H1 (cell line): ENCODE results near the gene EFHC1. TPM values are rescaled to one million over a fixed set of nuclear protein-coding genes. Genes with fewer than 3 reads are reported as not detected.

Experiments
- CTCF ChIA-PET: fragments of 300-600 bp; sonication (Branson Sonifier 250); formaldehyde crosslinking; loops from one replicate; lab custom pipeline; 2021; ENCODE audit not compliant: partially characterized antibody; lab: Charles Lee
- POLR2A ChIA-PET: fragments of 300-600 bp; sonication (Branson Sonifier 250); formaldehyde crosslinking; loops from one replicate; lab custom pipeline; 2021; ENCODE audit warnings: inconsistent platforms; ENCODE audit not compliant: partially characterized antibody; lab: Charles Lee
- DNase-seq, 2 experiments: peaks; one replicate each; pipeline versions ENCODE4 v3.0.0 to v3.0.0-alpha.2; 2010 to 2022; ENCODE audit warnings: low spot score in 2 of 2, low read depth in 1 of 2, mixed read lengths in 1 of 2
- FAIRE-seq: peaks from 2 replicates; lab custom pipeline; 2011; peaks lifted over from hg19 to GRCh38; lab: Jason Lieb, UNC
- H2AFZ ChIP-seq: 2 replicates; pipeline ENCODE4 v1.8.1; 2012; ENCODE audit warnings: low read length, inconsistent platforms
- H2AK5ac ChIP-seq: 2 replicates; pipeline ENCODE4 v1.6.1; 2013; ENCODE audit warnings: low read depth, low read length
- H2BK120ac ChIP-seq: replicated peaks from 2 replicates; pipeline ENCODE3; 2013; ENCODE audit warnings: low read depth, low read length, inconsistent platforms
- H2BK12ac ChIP-seq: 2 replicates; pipeline ENCODE4 v1.6.1; 2013; ENCODE audit warnings: low read depth, low read length
- H2BK15ac ChIP-seq: 2 replicates; pipeline ENCODE4 v1.6.1; 2013; ENCODE audit warnings: low read length
- H2BK20ac ChIP-seq: 2 replicates; pipeline ENCODE4 v1.6.1; 2013; ENCODE audit warnings: low read length
- H2BK5ac ChIP-seq: 2 replicates; pipeline ENCODE4 v1.6.1; 2013; ENCODE audit warnings: low read depth, low read length
- H3K14ac ChIP-seq: 2 replicates; pipeline ENCODE4 v1.6.1; 2013; ENCODE audit warnings: inconsistent platforms; ENCODE audit not compliant: insufficient read length
- H3K18ac ChIP-seq: 2 replicates; pipeline ENCODE4 v1.6.1; 2013; ENCODE audit warnings: low read length; ENCODE audit errors: extremely low read depth
- H3K23ac ChIP-seq: 2 replicates; pipeline ENCODE4 v1.6.1; 2013; ENCODE audit warnings: inconsistent platforms; ENCODE audit not compliant: insufficient read length
- H3K23me2 ChIP-seq: 2 replicates; pipeline ENCODE4 v1.6.1; 2013; ENCODE audit warnings: low read depth, low read length
- H3K27ac ChIP-seq: 2 replicates; pipeline ENCODE4 v1.6.1; 2011; ENCODE audit warnings: low read depth, low read length, inconsistent platforms
- H3K27me3 ChIP-seq, 4 experiments: replicated peaks in 1 of 4; 1 replicate in 1 of 4; 2 replicates in 3 of 4; pipeline versions ENCODE4 v1.6.1 to v1.8.1; 2011 to 2013; ENCODE audit warnings: low read length in 3 of 4, mild to moderate bottlenecking in 3 of 4, inconsistent platforms in 2 of 4, mixed read lengths in 2 of 4, moderate library complexity in 1 of 4; ENCODE audit not compliant: control insufficient read depth in 3 of 4, insufficient read depth in 3 of 4; ENCODE audit errors: extremely low read depth in 1 of 4
- H3K36me3 ChIP-seq, 4 experiments: 2 replicates each; pipeline versions ENCODE4 v1.6.1 to v1.8.1; 2011 to 2013; ENCODE audit warnings: mild to moderate bottlenecking in 4 of 4, low read length in 3 of 4, moderate library complexity in 2 of 4, control low read depth in 1 of 4, inconsistent platforms in 1 of 4; ENCODE audit not compliant: insufficient read depth in 4 of 4, control insufficient read depth in 2 of 4
- H3K4ac ChIP-seq: replicated peaks from 2 replicates; pipeline ENCODE3; 2013; ENCODE audit warnings: low read length, low read depth, mixed read lengths, inconsistent platforms; ENCODE audit not compliant: insufficient read length
- H3K4me1 ChIP-seq, 4 experiments: replicated peaks in 1 of 4; 1 replicate in 1 of 4; 2 replicates in 3 of 4; pipeline versions ENCODE4 v1.6.1 to v1.8.1; 2011 to 2013; ENCODE audit warnings: low read length in 3 of 4, inconsistent platforms in 2 of 4, mixed read lengths in 1 of 4; ENCODE audit not compliant: insufficient read depth in 4 of 4, control insufficient read depth in 3 of 4
- H3K4me2 ChIP-seq, 2 experiments: 2 replicates each; pipeline versions ENCODE4 v1.6.1 to v1.8.1; 2011 to 2013; ENCODE audit warnings: low read depth in 2 of 2, low read length in 2 of 2, control low read depth in 1 of 2, inconsistent platforms in 1 of 2, mild to moderate bottlenecking in 1 of 2; ENCODE audit not compliant: insufficient read depth in 1 of 2
- H3K4me3 ChIP-seq, 4 experiments: fragments of 200-600, 300-600 bp in 1 of 4; sonication (generic), shearing (Covaris generic), sonication (Bioruptor Twin) in 1 of 4; 2 replicates each; pipeline versions ENCODE4 v1.5.1 to v1.8.1; 2011 to 2016; ENCODE audit warnings: low read length in 4 of 4, low read depth in 3 of 4, control low read depth in 2 of 4, inconsistent platforms in 2 of 4, mild to moderate bottlenecking in 2 of 4, mixed read lengths in 1 of 4, moderate library complexity in 1 of 4; ENCODE audit not compliant: insufficient read depth in 2 of 4; ENCODE audit errors: extremely low read depth in 1 of 4
- H3K56ac ChIP-seq: replicated peaks from 2 replicates; pipeline ENCODE3; 2013; ENCODE audit warnings: low read depth, mild to moderate bottlenecking, mixed read lengths, low read length, inconsistent platforms; ENCODE audit not compliant: insufficient read length
- H3K79me1 ChIP-seq: 2 replicates; pipeline ENCODE4 v1.6.1; 2013; ENCODE audit warnings: low read depth, low read length, control low read depth
- H3K79me2 ChIP-seq, 2 experiments: 2 replicates each; pipeline versions ENCODE4 v1.6.1 to v1.8.1; 2012 to 2013; ENCODE audit warnings: low read length in 2 of 2, mild to moderate bottlenecking in 2 of 2, inconsistent platforms in 1 of 2; ENCODE audit not compliant: insufficient read depth in 2 of 2, control insufficient read depth in 1 of 2
- H3K9ac ChIP-seq, 4 experiments: replicated peaks in 1 of 4; 1 replicate in 1 of 4; 2 replicates in 3 of 4; pipeline versions ENCODE4 v1.6.1 to v1.8.1; 2011 to 2013; ENCODE audit warnings: low read depth in 3 of 4, low read length in 3 of 4, control low read depth in 2 of 4, mild to moderate bottlenecking in 2 of 4, moderate library complexity in 2 of 4, inconsistent platforms in 1 of 4; ENCODE audit errors: extremely low read depth in 1 of 4
- H3K9me3 ChIP-seq, 2 experiments: 2 replicates each; pipeline versions ENCODE4 v1.6.1 to v1.8.1; 2012 to 2013; ENCODE audit warnings: mild to moderate bottlenecking in 2 of 2, moderate library complexity in 2 of 2, control low read depth in 1 of 2, inconsistent platforms in 1 of 2, low read depth in 1 of 2, low read length in 1 of 2, mixed read lengths in 1 of 2; ENCODE audit not compliant: insufficient read depth in 2 of 2
- H4K20me1 ChIP-seq, 2 experiments: replicated peaks in 1 of 2; 2 replicates each; pipeline versions ENCODE3 to v1.8.1; 2011 to 2013; ENCODE audit warnings: inconsistent platforms in 2 of 2, low read length in 2 of 2, mild to moderate bottlenecking in 1 of 2; ENCODE audit not compliant: insufficient read depth in 2 of 2, control insufficient read depth in 1 of 2
- H4K5ac ChIP-seq: 2 replicates; pipeline ENCODE4 v1.6.1; 2013; ENCODE audit warnings: low read length, low read depth, mixed read lengths, inconsistent platforms; ENCODE audit not compliant: insufficient read length
- H4K8ac ChIP-seq: 2 replicates; pipeline ENCODE4 v1.8.0; 2013; ENCODE audit warnings: mild to moderate bottlenecking, moderate library complexity, low read length, inconsistent platforms; ENCODE audit not compliant: insufficient read depth; ENCODE audit errors: extremely low read depth
- H4K91ac ChIP-seq: replicated peaks from 2 replicates; pipeline ENCODE3; 2013; ENCODE audit warnings: low read length, mixed read lengths, inconsistent platforms; ENCODE audit not compliant: insufficient read length
- PHF8 ChIP-seq: fragments of 200-600 bp; sonication (generic); conservative IDR thresholded peaks from 2 replicates; pipeline ENCODE4 v1.7.1; 2012; ENCODE audit warnings: low read depth, mild to moderate bottlenecking, inconsistent platforms, low read length, moderate library complexity
- RAD21 ChIP-seq, 2 experiments: IDR thresholded peaks in 1 of 2; conservative IDR thresholded peaks in 1 of 2; 2 replicates each; pipeline ENCODE4 v1.6.1; 2011; ENCODE audit warnings: low read depth in 2 of 2, low read length in 2 of 2, improper control_type of control experiment in 1 of 2, inconsistent platforms in 1 of 2, mild to moderate bottlenecking in 1 of 2, moderate library complexity in 1 of 2
- WGBS, 2 experiments: shearing (Covaris generic) in 1 of 2; methylation state at CpG; one replicate each; pipeline versions ENCODE4 v1.1.6 to v1.1.7; 2013 to 2015; ENCODE audit warnings: low lambda C conversion rate in 2 of 2, mixed read lengths in 2 of 2, inconsistent platforms in 1 of 2, low coverage in 1 of 2, missing lambda C conversion rate in 1 of 2; ENCODE audit not compliant: insufficient replicate concordance in 2 of 2, insufficient coverage in 1 of 2, insufficient read length in 1 of 2; ENCODE audit errors: extremely low coverage in 1 of 2, missing lambda C conversion rate in 1 of 2; 5-methylcytosine and 5-hydroxymethylcytosine counted together
- polyA plus RNA-seq, 7 experiments: library from polyadenylated mRNA; depleted of rRNA in 3 of 7; stranded (reverse) in 5 of 7; unstranded in 2 of 7; fragments of >200 nt in 5 of 7; fragments of 200-250 nt in 2 of 7; gene quantifications; 1 replicate in 5 of 7; 2 replicates in 1 of 7; 4 replicates in 1 of 7; pipeline versions ENCODE4 v1.2.1 to v1.2.3, GENCODE V29; 2011 to 2013; ENCODE audit warnings: missing spikeins in 2 of 7, mixed read lengths in 2 of 7
- total RNA-seq: library from RNA; stranded (reverse); fragmentation: NEBNext Ultra II Directional; extraction: Animal tissue kit (Norgen Biotek cat#: 25700); gene quantifications from 2 replicates; pipeline ENCODE4 v1.2.1, GENCODE V29; 2021

The EFHC1 gene
- total and polyA plus RNA-seq, 2 of the 8 experiments (the other 6 are each of a cell fraction or from before 2014, with no cell fraction given) = 10.5 to 16.4 TPM

DNA sequence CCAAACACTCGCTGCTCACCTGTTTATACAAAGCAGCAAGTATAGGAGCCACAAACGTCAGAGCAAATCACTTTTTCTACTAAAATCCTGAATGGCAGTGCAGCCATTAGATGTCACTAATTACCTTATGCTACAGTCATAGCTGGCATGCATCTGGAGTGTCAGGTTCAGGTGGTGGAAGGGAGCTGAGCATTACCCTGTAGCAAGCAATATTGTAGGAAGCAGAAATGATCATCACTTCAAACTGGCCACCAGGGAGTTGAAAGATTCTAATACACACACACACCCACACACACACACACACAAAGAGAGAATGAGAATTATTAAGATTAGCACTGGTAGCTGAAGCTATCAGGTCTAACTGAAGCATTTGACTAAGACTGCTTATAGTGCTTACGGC lies 75.8 kb downstream of the EFHC1 start:
- Histone ChIP-seq H3K36me3 (no peaks in the 10 kb centered on the region), H4K5ac (no peak overlapping the region), H3K79me2 (no peaks in the 10 kb centered on the region), H2AK5ac (no peak overlapping the region), H2BK20ac (no peak overlapping the region), H3K27me3 (no peaks in the 10 kb centered on the region), H3K9ac (no peak overlapping the region), H3K23me2 (no peaks in the 10 kb centered on the region), H3K4me2 (no peak overlapping the region), H4K91ac (no peak overlapping the region), H3K4ac (no peak overlapping the region), H3K23ac (no peak overlapping the region), H3K56ac (no peak overlapping the region), H2BK120ac (no peak overlapping the region), H3K14ac (no peak overlapping the region), H2AFZ (no peak overlapping the region), H4K20me1 (no peaks in the 10 kb centered on the region), H2BK12ac (no peak overlapping the region), H3K4me1 (peaks cover 0 to 2% (median 0%) of the 10 kb centered on the region in 4 experiments; a peak in 1 of 7 replicates), H3K18ac (no peak overlapping the region), H3K9me3 (no peaks in the 10 kb centered on the region), H4K8ac (no peak overlapping the region), H2BK5ac (no peak overlapping the region), H3K79me1 (no peaks in the 10 kb centered on the region), H3K27ac (no peak overlapping the region), H2BK15ac (no peak overlapping the region), H3K4me3 (no peak overlapping the region)
- POLR2A ChIA-PET = interaction anchor here (0.7 kb wide), 1 partner anchor 99 kb away, joined by 3 read pairs; no protein-coding TSS in a partner anchor
- WGBS, 2 experiments = 81% methylated on average over 3 of the region's 3 CpGs; no CpG with 5 or more reads in 1 of the 2 experiments
- DNase-seq = peak in 1 of 2 experiments; percentile 19
- CTCF ChIA-PET = interaction anchor here (0.7 to 2.9 kb wide), 8 partner anchors 11 to 167 kb away, joined by 3 to 13 read pairs (median 4); no protein-coding TSS in a partner anchor
- TF ChIP-seq RAD21 (IDR thresholded peaks at IDR 0.05 in 1 of 2, conservative IDR thresholded peaks at IDR 0.05 in 1 of 2; ENCODE audit: low read depth in 2 of 2, low read length in 2 of 2) (peak in 1 of 2 experiments; percentile 24; a peak in 1 of 4 replicates), PHF8 (no peak)
- FAIRE-seq = no peak
